GM12878 (cell line): ENCODE data around the gene JMJD7. TPM values are rescaled to one million over a fixed set of nuclear protein-coding genes. Genes with fewer than 3 reads are reported as not detected.

Source experiments
- ATAC-seq: fragments of 200-7000 bp; cut with Tn5 transposase; 3 replicates; pipeline ENCODE4 v1.9.1; 2020; ENCODE audit warnings: mild to moderate bottlenecking, moderate library complexity
- BruUV-seq: library from RNA; stranded (reverse); fragments of 400-500 nt; replicated peaks from 2 replicates; lab custom pipeline; 2021; lab: Mats Ljungman, UMichigan
- CTCF ChIA-PET: fragments of 300-600 bp; sonication (Branson Sonifier 250); formaldehyde crosslinking; extraction: SDS; loops from one replicate; lab custom pipeline; 2021; ENCODE audit warnings: inconsistent platforms; lab: Yijun Ruan, JAX
- POLR2A ChIA-PET: fragments of 350-600 bp; formaldehyde crosslinking; extraction: SDS; loops from one replicate; lab custom pipeline; 2021; ENCODE audit warnings: inconsistent platforms; lab: Charles Lee
- RAD21 ChIA-PET: fragments of 300-600 bp; sonication (Branson Sonifier 250); formaldehyde crosslinking; loops from one replicate; lab custom pipeline; 2023; ENCODE audit warnings: antibody characterized with exemption; ENCODE audit not compliant: unreplicated experiment; lab: Charles Lee
- SMC1A ChIA-PET: fragments of 300-600 bp; sonication (Branson Sonifier 250); formaldehyde crosslinking; loops from one replicate; lab custom pipeline; 2023; ENCODE audit not compliant: unreplicated experiment, uncharacterized antibody; lab: Charles Lee
- DNase-seq: peaks from one replicate; pipeline ENCODE4 v3.0.0-alpha.2; 2011; ENCODE audit warnings: low read depth, low spot score
- FAIRE-seq: peaks from 3 replicates; lab custom pipeline; 2011; peaks lifted over from hg19 to GRCh38; lab: Jason Lieb, UNC
- H2AFZ ChIP-seq: 2 replicates; pipeline ENCODE4 v1.6.0; 2011; ENCODE audit warnings: low read depth, low read length, control low read depth; ENCODE audit not compliant: control insufficient read depth
- H3K27ac ChIP-seq: 2 replicates; pipeline ENCODE4 v1.5.1; 2011; ENCODE audit warnings: control low read depth; ENCODE audit not compliant: control insufficient read depth, insufficient read depth
- H3K27me3 ChIP-seq, 2 experiments: replicated peaks in 1 of 2; 2 replicates each; pipeline versions ENCODE4 v1.6.0 to v1.6.1; 2011; ENCODE audit warnings: low read length in 1 of 2; ENCODE audit not compliant: control insufficient read depth in 2 of 2, insufficient read depth in 2 of 2
- H3K36me3 ChIP-seq, 2 experiments: 2 replicates each; pipeline ENCODE4 v1.5.1; 2011; ENCODE audit warnings: low read length in 1 of 2; ENCODE audit not compliant: control insufficient read depth in 2 of 2, insufficient read depth in 2 of 2
- H3K4me1 ChIP-seq: 2 replicates; pipeline ENCODE4 v1.6.1; 2011; ENCODE audit warnings: mild to moderate bottlenecking, low read length, moderate library complexity, mixed read lengths; ENCODE audit not compliant: control insufficient read depth, insufficient read depth
- H3K4me2 ChIP-seq: 2 replicates; pipeline ENCODE4 v1.6.0; 2011; ENCODE audit warnings: control low read depth; ENCODE audit not compliant: control insufficient read depth, insufficient read depth
- H3K4me3 ChIP-seq: fragments of 200-600 bp; sonication (generic); 2 replicates; pipeline ENCODE4 v1.5.1; 2016
- H3K79me2 ChIP-seq: 2 replicates; pipeline ENCODE4 v1.6.0; 2011; ENCODE audit warnings: low read length; ENCODE audit not compliant: control insufficient read depth, insufficient read depth
- H3K9ac ChIP-seq: 2 replicates; pipeline ENCODE4 v1.8.0; 2011; ENCODE audit warnings: low read length, control low read depth, mixed read lengths; ENCODE audit not compliant: control insufficient read depth, insufficient read depth
- H3K9me3 ChIP-seq: replicated peaks from 3 replicates; pipeline ENCODE4 v1.5.1; 2011; ENCODE audit warnings: mild to moderate bottlenecking, low read length; ENCODE audit not compliant: control insufficient read depth, insufficient read depth
- H4K20me1 ChIP-seq: 2 replicates; pipeline ENCODE4 v1.6.0; 2011; ENCODE audit not compliant: control insufficient read depth, insufficient read depth
- ATF2 ChIP-seq: IDR thresholded peaks from 2 replicates; pipeline ENCODE4 v1.6.1; 2012; ENCODE audit warnings: low read length, inconsistent platforms
- EP300 ChIP-seq, 2 experiments: fragments of 150-350 bp in 1 of 2; IDR thresholded peaks; 2 replicates each; pipeline ENCODE4 v1.6.1; 2011 to 2012; ENCODE audit warnings: low read depth in 2 of 2, low read length in 2 of 2, borderline replicate concordance in 1 of 2, improper control_type of control experiment in 1 of 2, inconsistent platforms in 1 of 2; ENCODE audit not compliant: control insufficient read depth in 1 of 2
- NBN ChIP-seq: fragments of 450-650 bp; IDR thresholded peaks from 2 replicates; pipeline ENCODE4 v1.6.1; 2016
- NR2F1 ChIP-seq: fragments of 450-650 bp; conservative IDR thresholded peaks from 2 replicates; pipeline ENCODE4 v1.6.1; 2017; ENCODE audit warnings: mild to moderate bottlenecking
- ZBTB11 ChIP-seq: fragments of 450-650 bp; formaldehyde crosslinking; IDR thresholded peaks from 2 replicates; pipeline ENCODE4 v1.5.0; 2022; ENCODE audit warnings: mild to moderate bottlenecking, missing genetic modification characterization
- whole genome bisulfite sequencing: methylation state at CpG from one replicate; pipeline ENCODE4 v1.1.6; 2016; ENCODE audit warnings: low lambda C conversion rate; ENCODE audit not compliant: insufficient replicate concordance, insufficient coverage; ENCODE audit errors: missing lambda C conversion rate; 5-methylcytosine and 5-hydroxymethylcytosine counted together
- in situ Hi-C: fragments of 300-500 bp; cut with MboI; formaldehyde crosslinking; loops from 9 replicates; pipeline ENCODE4 v1.14.3; 2018; ENCODE audit warnings: mixed read lengths
- intact Hi-C: fragments of 100-400 bp; cut with micrococcal nuclease; formaldehyde crosslinking; loops from one replicate; pipeline ENCODE4 v1.14.2; 2022; ENCODE audit not compliant: unreplicated experiment
- polyA plus RNA-seq, 11 experiments: library from polyadenylated mRNA; depleted of rRNA in 4 of 11; unstranded in 6 of 11; stranded (reverse) in 5 of 11; fragments of >200 nt; fragmentation: Nextera tagmentation in 4 of 11; fragmentation: Illumina TruSeq in 1 of 11; extraction: Ambion mirVana in 4 of 11; extraction: Trizol in 1 of 11; gene quantifications; 1 replicate in 1 of 11; 2 replicates in 10 of 11; pipeline versions ENCODE4 v1.2.1 to v1.2.3, GENCODE V29; 2011 to 2016; ENCODE audit warnings: inconsistent platforms in 2 of 11, missing spikeins in 2 of 11, low read depth in 1 of 11
- total RNA-seq, 4 experiments: library from RNA; depleted of rRNA in 3 of 4; stranded (reverse); fragments of >200 nt in 3 of 4; fragmentation: Illumina TruSeq in 1 of 4; extraction: Trizol in 1 of 4; gene quantifications; 2 replicates each; pipeline versions ENCODE4 v1.2.1 to v1.2.3, GENCODE V29; 2013 to 2021
- TF ChIP-seq, protein P1 (sequence below): fragments of 450-650 bp; IDR thresholded peaks from 2 replicates; pipeline ENCODE4 v1.6.1; 2018; ENCODE audit warnings: mild to moderate bottlenecking, low read depth, moderate library complexity; ENCODE audit not compliant: partially characterized antibody
- TF ChIP-seq, protein P2 (sequence below): IDR thresholded peaks from 2 replicates; pipeline ENCODE4 v1.6.1; 2012; ENCODE audit warnings: low read depth, low read length, improper control_type of control experiment

The JMJD7 gene
- total and polyA plus RNA-seq, 10 of the 15 experiments (the other 5 are each of a cell fraction or from before 2014, with no cell fraction given) = 0.79 to 12.2 (median 6.5) TPM

GRCh38 chr15:41885841-41886240, 57.9 kb downstream of the JMJD7 start:
- no TSS peak for BruUV-seq
- RAD21 ChIA-PET = no interaction called here
- no peaks in the 10 kb centered on the region for H3K9me3 ChIP-seq
- no peaks in the 10 kb centered on the region for H3K36me3 ChIP-seq
- no peak for ATAC-seq
- in situ Hi-C loops = no loop called here
- no peaks in the 10 kb centered on the region for H4K20me1 ChIP-seq
- DNase-seq = no peak
- SMC1A ChIA-PET = interaction anchor here (0.6 to 1.4 kb wide), 2 partner anchors 9 to 58 kb away, joined by 3 to 4 read pairs; no protein-coding TSS in a partner anchor
- H3K27me3 ChIP-seq = peaks cover 0 to 2% of the 10 kb centered on the region in 2 experiments; a peak in 2 of 4 replicates
- no peak overlapping the region for H3K9ac ChIP-seq
- CTCF ChIA-PET = interaction anchor here (0.9 kb wide), 1 partner anchor 19 kb away, joined by 3 read pairs; no protein-coding TSS in a partner anchor
- WGBS = 68% methylated on average over 14 of the region's 14 CpGs
- H3K4me1 ChIP-seq = peaks cover 4% of the 10 kb centered on the region
- no peaks in the 10 kb centered on the region for H3K79me2 ChIP-seq
- H2AFZ ChIP-seq = no peak overlapping the region
- H3K4me2 ChIP-seq = no peak overlapping the region
- H3K27ac ChIP-seq = no peak overlapping the region
- no peak for FAIRE-seq
- POLR2A ChIA-PET = no interaction called here
- intact Hi-C loops = no loop called here
- TF ChIP-seq ATF2 = no peak
- TF ChIP-seq, protein P1, sequence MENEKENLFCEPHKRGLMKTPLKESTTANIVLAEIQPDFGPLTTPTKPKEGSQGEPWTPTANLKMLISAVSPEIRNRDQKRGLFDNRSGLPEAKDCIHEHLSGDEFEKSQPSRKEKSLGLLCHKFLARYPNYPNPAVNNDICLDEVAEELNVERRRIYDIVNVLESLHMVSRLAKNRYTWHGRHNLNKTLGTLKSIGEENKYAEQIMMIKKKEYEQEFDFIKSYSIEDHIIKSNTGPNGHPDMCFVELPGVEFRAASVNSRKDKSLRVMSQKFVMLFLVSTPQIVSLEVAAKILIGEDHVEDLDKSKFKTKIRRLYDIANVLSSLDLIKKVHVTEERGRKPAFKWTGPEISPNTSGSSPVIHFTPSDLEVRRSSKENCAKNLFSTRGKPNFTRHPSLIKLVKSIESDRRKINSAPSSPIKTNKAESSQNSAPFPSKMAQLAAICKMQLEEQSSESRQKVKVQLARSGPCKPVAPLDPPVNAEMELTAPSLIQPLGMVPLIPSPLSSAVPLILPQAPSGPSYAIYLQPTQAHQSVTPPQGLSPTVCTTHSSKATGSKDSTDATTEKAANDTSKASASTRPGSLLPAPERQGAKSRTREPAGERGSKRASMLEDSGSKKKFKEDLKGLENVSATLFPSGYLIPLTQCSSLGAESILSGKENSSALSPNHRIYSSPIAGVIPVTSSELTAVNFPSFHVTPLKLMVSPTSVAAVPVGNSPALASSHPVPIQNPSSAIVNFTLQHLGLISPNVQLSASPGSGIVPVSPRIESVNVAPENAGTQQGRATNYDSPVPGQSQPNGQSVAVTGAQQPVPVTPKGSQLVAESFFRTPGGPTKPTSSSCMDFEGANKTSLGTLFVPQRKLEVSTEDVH = no peak
- TF ChIP-seq NR2F1 = no peak
- TF ChIP-seq ZBTB11 (CRISPR knock-in tag) = no peak
- TF ChIP-seq NBN = no peak
- no peak for TF ChIP-seq EP300 (IDR thresholded peaks at IDR 0.05; ENCODE audit: borderline replicate concordance in 1 of 2, control insufficient read depth in 1 of 2, low read depth in 2 of 2, low read length in 2 of 2)
- TF ChIP-seq, protein P2, sequence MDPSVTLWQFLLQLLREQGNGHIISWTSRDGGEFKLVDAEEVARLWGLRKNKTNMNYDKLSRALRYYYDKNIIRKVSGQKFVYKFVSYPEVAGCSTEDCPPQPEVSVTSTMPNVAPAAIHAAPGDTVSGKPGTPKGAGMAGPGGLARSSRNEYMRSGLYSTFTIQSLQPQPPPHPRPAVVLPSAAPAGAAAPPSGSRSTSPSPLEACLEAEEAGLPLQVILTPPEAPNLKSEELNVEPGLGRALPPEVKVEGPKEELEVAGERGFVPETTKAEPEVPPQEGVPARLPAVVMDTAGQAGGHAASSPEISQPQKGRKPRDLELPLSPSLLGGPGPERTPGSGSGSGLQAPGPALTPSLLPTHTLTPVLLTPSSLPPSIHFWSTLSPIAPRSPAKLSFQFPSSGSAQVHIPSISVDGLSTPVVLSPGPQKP = no peak
- no peak overlapping the region for H3K4me3 ChIP-seq
